ENCODE results near the gene SLC38A9.
"Not testable (repeated sequence)": the region's sequence is repeated elsewhere in the genome, so short reads cannot be mapped to it uniquely, and the experiment has no call there.

SLC38A9 gene

DNA sequence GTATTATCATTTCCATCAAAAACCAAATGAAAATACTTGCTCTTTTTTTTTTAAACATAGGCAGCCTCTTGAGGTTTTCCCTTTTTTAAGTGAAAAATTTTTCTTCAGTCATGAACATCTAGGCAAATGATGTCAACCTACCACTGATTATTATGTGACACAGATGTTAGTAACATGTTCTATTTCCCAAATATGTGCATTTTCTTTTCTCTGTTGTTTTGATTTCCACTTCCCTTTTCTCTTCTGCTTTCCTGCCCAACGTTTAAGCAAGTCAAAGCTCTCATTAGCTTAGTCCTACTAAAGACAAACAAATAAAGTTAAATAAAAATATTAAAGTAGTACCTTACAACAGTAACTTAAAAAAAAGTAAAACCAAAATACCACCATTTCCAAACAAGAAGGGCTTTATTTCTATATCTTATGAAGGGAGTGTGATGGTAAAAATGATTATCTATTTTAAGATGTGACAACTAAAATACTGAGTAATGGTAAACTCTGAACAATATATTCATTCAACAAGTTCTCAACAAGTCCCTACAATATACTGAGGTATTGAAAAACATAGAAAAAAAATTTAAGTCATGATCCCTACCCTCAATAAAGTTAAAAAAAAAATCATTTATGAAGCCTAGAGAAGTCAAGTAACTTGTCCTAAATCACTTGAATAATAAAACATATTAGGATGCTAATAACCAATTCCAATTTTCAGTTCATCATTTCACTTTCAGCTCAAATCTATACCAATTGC is 9.4 kb downstream of the SLC38A9 start:
- no peak for DNase-seq

DNA sequence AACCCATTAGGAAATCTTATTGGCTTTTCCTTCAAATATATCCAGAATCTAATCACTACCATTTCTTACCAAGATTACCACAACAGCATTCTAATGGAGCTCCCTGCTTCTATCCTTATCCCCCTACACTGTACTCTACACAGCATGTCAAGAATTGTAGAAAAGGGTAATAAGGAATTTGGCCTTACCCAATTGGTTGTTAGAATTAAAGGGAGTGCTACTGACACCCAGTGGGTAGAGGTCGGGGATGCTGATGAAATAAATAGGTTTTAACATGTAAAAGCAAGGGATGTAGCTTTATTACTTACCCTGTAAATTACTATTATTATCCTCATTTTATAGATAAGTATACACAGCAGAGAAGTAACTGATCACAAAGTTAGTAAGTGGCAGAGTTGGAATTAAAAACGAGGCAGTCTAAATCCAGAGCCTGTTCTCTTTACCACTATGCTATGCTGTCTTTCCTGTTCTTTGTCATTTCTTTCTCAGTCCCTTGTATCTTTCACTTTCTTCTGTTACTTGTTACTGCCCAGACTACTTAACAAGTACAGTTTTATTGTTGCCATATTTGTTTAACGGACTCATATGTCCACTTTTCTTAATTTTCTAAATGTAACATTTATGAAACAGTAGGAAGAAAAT is 10.5 kb downstream of the SLC38A9 start:
- no peak for DNase-seq

DNA sequence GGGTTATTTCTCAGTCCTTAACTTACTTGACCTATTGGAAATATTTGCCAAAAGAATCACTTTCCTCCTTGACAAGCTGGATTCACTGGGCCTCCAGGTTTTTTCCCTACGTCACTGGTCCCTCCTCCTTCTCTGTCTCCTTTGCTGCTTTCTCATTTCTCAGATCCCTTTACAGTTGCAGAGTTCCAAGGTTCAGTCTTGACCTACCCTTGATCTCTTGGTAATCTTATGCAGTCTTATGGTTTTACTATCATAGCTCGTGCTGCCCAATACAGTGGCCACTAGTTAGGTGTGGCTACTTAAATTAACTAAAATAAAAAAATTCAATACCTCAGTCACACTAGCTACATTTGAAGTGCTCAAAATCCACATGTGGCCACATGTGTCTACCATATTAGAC is 11.4 kb downstream of the SLC38A9 start:
- no peak for DNase-seq

DNA sequence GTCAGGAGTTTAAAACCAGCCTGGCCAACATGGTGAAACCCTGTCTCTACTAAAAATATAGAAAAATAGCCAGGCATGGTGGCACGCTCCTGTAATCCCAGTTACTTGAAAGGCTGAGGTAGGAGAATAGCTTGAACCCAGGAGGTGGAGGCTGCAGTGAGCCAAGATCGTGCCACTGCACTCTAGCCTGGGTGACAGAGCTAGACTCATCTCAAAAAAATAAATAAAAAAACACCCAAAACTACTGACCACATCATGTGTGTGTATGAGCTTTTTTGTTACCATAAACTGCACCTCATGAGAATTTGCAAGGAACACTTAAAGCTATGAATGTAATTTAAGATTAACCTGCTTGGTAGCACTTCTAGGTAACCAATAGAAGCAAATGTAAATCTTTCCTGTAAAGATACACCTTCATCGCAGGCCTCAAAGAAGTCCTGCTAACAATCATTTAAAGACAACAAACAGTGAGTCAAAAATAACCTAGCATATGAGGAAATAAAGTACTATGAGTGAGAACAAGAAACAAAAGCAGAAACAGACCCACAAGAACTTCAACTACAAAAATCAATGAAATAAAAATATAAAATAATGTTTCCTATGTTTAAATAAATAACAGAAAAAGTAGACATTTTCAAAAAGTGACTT is 13.0 kb downstream of the SLC38A9 start:
- no peak for DNase-seq

DNA sequence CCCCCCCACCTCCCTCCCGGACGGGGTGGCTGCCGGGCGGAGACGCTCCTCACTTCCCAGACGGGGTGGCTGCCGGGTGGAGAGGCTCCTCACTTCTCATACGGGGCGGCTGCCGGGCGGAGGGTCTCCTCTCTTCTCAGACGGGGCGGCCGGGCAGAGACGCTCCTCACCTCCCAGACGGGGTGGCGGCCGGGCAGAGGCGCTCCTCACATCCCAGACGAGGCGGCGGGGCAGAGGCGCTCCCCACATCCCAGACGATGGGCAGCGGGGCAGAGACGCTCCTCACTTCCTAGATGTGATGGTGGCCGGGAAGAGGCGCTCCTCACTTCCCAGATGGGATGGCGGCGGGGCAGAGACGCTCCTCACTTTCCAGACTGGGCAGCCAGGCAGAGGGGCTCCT is 15.4 kb downstream of the SLC38A9 start:
- not testable (repeated sequence) for DNase-seq

DNA sequence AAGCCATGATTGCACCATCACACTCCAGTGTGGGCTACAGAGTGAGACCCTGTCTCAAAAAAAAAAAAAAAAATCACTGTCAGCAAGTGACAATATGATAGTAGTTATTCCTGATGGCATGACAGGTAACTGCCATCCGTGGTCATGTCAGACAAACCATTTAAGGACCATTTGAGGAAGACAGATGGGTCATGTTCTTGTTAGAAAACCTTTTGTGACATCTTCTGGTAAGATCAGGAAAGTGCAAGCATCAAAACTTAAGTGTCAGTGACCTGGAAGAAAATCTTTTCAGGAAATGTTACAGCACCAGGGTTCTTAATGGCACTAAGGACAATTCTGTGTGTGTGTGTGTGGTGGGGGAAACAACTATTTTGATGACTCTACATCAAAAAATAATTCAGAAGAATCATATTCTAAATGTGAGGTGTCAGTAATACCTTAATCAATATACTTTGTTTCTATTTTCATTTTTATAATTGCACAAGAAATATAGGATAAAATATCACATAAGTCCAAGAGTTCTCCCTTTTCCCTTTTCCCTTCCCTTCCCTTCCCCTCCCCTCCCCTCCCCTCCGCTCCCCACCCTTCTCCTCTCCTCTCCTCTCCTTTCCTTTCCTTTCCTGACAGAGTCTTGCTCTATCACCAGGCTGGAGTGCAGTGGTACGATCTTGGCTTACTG is 17.8 kb downstream of the SLC38A9 start:
- DNase-seq: peak; percentile 54 to 62

DNA sequence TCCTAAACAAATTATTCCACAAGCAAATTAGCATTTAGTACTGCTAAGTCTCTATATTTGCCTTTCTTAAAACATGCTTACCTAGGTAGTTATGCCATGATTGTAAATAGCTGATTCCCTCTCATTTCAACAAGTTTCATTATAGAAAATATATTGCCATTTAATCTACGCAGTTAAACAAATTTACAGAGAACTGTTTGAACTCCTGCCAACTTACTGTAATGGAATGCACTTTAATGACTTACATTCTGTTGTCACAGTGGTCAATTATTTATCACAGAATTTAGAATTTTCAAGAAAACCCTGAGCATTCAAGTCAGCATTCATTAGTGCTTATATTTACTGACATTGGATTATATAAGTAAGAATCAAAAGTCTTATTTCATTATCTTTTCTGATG is 19.6 kb downstream of the SLC38A9 start:
- DNase-seq: no peak

DNA sequence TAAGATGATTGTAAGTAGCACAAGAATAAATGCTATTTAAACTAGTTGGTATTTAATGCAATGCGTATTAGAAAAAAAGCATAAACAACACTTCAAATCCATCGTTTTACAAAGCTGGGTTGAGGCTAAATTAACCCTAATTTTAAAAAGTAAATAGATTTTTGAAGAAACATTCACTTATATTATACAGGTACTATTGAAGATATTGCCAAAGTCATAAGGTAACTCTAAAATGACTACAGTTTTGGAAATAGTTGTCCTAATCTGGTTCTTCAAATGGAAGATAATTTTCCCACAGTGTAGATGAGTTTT is 20.1 kb downstream of the SLC38A9 start:
- DNase-seq: no peak

DNA sequence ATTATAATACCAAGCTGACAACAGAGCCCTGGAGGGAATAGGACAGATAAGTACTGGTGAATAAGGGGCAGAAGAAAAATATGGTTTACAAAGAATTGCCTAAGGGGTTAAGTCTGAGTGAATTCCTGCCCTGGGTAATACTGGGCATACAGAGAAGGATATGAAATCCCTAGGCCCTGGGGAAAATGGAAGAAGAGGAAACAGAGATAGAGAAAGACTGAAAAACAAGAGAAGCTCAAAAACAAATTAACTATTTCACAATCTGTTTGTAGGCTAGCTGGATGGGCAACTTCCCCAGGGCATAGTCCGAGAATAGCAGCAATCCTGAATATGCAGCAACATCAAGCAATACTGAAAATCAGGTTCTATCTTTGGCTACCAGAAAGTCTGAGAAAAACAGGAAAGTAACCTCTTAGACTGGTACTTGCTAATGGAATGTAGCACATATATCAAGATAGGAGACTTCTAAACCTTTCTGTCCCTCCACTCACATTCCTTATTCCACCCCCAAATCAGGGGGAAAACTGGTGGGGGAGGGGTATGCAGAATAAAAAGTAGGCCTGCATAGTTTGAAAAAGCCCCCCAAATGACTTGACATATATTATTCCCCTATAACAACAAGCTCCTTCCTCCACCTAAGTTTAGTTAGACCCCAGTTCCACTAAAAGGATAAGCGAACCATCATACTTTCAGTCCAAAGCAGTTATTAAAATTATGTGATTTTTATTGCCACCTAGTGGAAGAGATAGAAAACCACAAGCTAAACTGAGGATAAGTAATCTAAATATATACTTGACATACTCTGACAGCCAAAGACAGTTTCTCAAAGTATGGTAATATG is 20.6 kb downstream of the SLC38A9 start:
- DNase-seq: peak; percentile 51 to 74

DNA sequence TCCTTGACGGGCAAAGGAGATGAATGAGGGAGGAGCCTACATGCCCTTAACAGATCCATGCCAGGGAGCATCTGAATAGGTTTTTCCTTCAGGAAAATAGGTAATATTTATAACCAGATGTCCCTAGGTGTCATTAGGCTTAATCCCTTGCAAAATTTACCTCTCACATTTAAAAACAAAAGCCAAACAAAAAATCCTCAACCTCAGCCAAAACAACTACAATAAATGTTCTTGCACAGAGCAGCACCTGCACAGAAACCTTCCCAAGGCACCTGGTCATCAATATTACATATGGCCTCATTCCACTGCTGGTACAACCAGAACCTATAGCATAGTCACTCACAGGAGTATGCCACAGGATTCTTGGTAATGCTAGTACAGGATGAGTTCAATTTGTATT is 30.1 kb downstream of the SLC38A9 start:
- DNase-seq: no peak

DNA sequence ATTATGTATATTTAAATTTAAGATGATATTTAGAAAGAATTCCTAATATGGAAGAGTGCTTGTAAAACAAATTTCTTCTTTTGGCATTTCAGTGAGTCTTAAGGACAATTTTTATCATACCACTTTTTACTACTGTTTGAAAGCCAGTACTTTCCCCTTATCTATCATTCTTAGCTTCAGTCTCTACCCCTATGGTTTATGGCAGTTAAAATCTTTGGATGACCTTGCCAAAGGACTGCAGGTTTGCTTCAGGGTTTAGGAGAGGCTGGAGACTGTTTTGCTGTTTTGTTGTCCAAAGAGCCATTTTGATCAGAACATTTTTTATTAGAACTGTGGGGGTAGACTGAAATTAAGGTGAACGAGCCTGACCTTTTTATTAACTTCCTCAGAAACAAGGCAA is 30.8 kb downstream of the SLC38A9 start:
- no peak for DNase-seq

DNA sequence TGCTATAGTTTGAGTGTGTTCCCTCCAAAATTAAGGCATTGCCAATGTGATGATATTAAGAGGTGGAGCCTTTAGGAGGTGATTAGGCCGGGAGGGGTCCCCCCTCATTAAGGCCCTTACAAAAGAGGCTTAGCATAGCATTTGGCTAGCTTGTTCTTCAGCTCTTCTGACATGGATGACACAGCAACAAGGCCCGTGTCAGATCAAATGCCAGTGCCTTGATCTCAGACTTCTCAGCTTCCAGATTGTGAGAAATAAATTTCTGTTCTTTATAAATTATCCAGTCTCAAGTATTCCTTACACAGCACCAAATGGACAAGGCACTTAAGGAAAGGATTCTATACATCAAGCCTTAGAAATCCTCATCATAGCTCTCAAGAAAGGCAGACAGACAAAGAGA is 31.8 kb downstream of the SLC38A9 start:
- DNase-seq: no peak

DNA sequence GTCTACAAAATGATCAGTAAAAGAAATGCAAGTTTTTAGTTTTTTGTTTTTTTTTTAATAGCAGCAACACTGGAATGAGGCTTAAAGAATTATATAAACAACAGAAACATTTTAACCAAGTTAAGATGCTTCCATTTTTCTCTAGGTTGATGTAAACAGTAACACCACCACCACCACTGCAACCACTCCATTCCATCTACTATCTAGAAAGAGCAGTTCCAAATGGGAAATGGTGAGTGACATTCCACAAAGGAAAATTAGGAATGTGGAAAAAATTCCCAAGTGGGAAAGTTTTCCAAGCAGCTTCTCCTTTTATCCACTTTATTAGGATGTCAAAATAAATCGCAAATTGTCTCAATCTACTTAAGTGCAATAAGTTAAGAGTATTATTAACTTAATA is 32.6 kb downstream of the SLC38A9 start:
- DNase-seq: no peak

DNA sequence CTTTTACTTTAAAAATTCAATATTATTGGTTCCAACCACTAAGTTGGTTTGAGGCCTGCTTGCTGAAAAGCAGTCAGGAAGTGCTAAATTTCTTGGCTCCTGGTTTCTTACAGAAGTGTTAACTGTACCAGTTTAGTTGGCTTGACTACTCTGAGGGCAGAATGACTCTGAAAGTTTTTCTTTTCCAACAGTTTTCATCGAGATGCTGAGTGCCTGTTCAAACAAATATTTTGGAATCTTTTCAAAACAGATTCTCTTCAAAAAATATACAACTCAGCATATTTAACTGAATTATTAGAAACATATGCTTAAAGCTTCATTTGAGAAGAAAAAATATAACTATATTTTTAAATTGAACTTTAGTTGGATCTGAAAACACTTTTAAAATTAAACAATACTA is 37.0 kb downstream of the SLC38A9 start:
- DNase-seq: no peak

DNA sequence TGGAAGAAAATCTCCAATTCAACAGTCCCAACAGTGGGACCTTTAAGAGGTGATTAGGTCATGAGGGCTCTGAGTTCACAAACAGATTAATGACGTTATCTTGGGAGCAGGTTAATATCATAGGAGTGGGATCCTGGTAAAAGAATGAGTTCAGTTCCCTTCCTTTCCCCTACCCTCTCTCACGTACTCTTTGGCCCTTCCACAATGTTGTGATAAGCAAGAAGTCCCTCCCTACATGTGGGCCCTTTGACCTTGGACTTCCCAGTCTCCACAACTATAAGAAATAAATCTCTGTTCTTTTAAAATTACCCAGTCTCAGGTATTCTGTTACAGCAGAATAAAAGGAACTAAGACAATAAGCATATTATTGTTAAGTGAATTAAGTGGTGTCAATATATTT is 37.8 kb downstream of the SLC38A9 start:
- DNase-seq: no peak

DNA sequence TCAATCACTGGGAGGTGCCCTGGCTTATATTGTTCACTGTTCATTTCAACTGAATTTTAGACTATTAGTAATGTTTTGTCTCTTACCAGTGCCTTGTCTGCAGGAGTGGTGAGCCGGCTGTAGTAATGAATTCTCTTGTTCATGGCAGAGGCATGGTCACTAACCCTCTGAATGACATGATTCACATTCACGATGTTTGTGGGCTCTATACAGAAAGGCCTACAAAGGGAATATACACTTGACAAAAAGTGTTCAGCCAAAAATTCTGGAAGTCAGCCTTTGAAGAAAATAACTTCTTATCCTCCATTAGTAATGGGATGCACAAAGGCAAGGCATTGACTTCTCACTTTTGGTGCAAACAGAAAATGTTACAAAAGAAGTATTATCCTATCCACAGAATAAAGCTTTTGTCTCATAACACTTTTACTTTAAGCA is 39.6 kb downstream of the SLC38A9 start:
- no peak for DNase-seq

DNA sequence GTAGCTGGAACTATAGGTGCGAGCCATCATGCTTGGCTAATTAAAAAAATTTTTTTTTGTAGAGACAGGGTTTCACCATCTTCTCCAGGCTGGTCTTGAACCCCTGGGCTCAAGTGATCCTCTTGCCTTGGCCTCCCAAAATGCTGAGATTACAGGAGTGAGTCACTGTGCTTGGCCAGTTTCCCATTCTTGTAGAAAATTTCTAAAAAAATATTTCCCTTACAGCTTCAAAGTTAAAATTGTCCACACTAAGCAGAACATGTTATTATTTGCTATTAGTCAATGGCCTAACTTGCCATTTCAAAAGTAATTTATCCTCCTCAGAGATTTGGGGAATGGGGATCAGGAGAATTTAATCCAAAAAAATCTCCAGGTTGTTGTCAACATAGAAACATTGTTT is 40.1 kb downstream of the SLC38A9 start:
- no peak for DNase-seq

DNA sequence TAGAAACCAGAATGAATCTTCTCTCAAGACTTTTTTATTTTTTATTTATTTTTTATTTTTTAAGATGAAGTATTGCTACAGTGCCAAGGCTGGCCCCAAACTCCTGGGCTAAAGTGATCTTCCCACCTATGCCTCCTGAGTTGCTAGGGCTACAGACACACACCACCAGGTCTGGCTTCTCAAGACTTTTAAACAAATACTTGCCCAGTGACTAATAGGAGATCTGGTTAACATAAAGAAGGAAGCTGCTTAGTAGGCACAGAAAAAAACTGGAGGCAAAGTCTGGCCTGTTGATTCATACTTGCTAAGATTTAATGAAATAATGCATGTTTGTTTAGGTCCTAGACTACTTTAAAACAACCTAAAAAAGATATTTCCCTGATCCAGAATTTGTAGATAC is 43.8 kb downstream of the SLC38A9 start:
- peak; percentile 5 to 6 for DNase-seq

DNA sequence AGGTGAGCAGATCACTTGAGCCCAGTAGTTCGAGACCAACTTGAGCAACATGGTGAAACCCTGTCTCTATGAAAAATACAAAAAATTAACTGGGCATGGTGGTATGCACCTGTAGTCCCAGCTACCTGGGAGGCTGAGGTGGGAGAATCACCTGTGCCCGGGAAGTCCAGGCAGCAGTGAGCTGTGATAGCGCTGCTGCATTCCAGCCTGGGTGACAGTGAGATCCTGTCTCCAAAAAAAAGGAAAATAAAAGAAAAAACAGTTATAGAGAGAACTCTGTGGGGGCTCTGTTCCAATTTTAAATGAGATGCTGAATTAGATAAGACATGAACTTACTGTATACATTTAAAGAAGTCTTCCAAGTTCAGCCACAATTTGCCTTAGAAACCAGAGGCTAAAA is 44.2 kb downstream of the SLC38A9 start:
- no peak for DNase-seq

DNA sequence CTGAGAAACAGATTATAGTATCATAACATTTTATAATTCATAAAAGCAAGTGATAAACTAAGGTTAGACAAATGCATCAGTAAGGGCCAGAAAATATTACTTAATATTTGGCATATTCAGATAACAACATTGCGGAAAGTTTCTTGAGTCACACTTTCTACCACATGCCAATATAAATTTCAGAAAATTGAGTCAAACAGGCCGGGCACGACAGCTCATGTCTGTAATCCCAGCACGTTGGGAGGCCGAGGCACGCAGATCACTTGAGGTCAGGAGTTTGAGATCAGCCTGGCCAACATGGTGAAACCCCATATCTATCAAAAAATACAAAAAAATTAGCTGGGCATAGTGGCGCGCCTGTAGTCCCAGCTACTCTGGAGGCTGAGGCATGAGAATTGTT is 47.1 kb downstream of the SLC38A9 start:
- DNase-seq: no peak

DNA sequence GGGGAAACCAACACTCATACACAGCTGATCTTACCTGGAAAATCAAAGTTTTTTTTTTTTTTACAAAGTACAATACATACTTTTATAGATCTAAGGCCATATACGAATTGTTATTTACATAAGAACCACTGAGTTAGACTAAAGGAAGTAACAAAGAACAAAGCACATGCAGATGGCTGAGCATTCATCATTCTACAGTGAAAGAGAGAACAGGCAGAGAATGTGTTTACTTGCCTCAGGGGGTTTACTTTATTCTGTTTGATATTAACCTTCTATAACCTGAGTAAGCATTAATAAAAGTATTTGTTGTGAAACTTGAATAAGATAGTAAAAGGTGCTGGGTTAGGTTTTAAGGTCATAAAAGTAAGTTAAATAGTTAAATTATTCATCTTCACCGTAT is 54.7 kb downstream of the SLC38A9 start:
- no peak for DNase-seq

DNA sequence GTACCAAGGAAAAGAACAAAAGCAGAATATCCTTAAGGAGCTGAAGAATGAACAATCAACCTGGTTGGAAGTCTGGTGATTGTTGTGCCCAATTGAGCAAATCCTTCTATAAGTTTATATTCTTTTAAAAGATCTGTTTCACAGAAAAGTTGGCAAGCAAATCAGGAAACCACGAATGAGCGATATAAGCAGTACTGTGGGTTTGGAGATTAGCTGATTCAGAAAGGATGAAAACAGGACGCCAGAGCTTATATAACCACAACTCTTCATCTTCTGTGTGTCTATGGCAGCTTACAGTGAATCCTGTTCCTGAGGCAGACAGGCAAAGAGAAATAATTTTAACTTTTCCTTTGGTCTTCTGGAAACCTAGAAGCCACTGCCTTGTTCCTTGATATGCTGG is 61.7 kb downstream of the SLC38A9 start:
- DNase-seq: peak; percentile 50 to 56

DNA sequence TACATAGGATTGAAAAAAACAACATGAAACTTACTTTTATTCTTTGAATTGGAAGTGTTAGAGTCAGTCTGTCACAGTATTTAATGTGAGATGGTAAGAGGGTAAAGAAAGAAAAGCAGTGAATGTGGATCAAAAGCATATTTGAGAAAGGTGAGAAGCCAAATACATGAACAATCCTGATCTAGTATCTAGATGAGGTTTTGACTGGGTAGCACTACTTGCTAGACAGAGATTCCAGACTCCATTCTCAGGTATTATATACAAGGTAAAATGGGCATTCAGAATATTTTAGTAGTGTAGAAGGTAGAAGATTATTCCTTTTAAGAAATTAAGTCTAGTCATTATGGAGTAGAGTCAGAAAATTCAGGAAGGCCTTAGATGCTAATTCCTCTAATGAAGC is 62.2 kb downstream of the SLC38A9 start:
- DNase-seq: no peak

Measured in Kasumi-1 (cell line).